Astrocyte (in vitro differentiated cells and primary cell): ENCODE results near the gene NDUFV1. TPM values are rescaled to one million over a fixed set of nuclear protein-coding genes. Genes with fewer than 3 reads are reported as not detected.

ENCODE experiments used
- DNase-seq: peaks from one replicate; pipeline ENCODE4 v3.0.0-alpha.2; 2010; ENCODE audit warnings: low read depth
- FAIRE-seq: peaks from 2 replicates; lab custom pipeline; 2011; peaks lifted over from hg19 to GRCh38; lab: Jason Lieb, UNC
- H2AFZ ChIP-seq: 2 replicates; pipeline ENCODE4 v1.6.0; 2012; ENCODE audit warnings: low read depth, low read length, inconsistent platforms
- H3K27ac ChIP-seq: 2 replicates; pipeline ENCODE4 v1.5.1; 2011; ENCODE audit warnings: low read depth, low read length, inconsistent platforms
- H3K27me3 ChIP-seq: 2 replicates; pipeline ENCODE4 v1.6.0; 2011; ENCODE audit warnings: low read length, inconsistent platforms; ENCODE audit not compliant: insufficient read depth
- H3K36me3 ChIP-seq: 2 replicates; pipeline ENCODE4 v1.5.1; 2011; ENCODE audit warnings: low read length, inconsistent platforms; ENCODE audit not compliant: insufficient read depth
- H3K4me1 ChIP-seq: 2 replicates; pipeline ENCODE4 v1.5.1; 2011; ENCODE audit warnings: low read length, inconsistent platforms; ENCODE audit not compliant: insufficient read depth
- H3K4me2 ChIP-seq: 2 replicates; pipeline ENCODE4 v1.6.0; 2012; ENCODE audit warnings: low read length, inconsistent platforms
- H3K4me3 ChIP-seq: 2 replicates; pipeline ENCODE4 v1.5.1; 2011; ENCODE audit warnings: low read depth, mild to moderate bottlenecking, low read length, inconsistent platforms; ENCODE audit not compliant: insufficient read depth
- H3K79me2 ChIP-seq: 2 replicates; pipeline ENCODE4 v1.6.0; 2012; ENCODE audit warnings: mild to moderate bottlenecking, low read length, inconsistent platforms; ENCODE audit not compliant: insufficient read depth
- H3K9ac ChIP-seq: 2 replicates; pipeline ENCODE4 v1.6.0; 2012; ENCODE audit warnings: mild to moderate bottlenecking, low read length, inconsistent platforms
- H3K9me3 ChIP-seq: 2 replicates; pipeline ENCODE4 v1.5.1; 2012; ENCODE audit warnings: low read depth, mild to moderate bottlenecking, low read length, inconsistent platforms; ENCODE audit not compliant: insufficient read depth
- H4K20me1 ChIP-seq: 2 replicates; pipeline ENCODE4 v1.6.0; 2012; ENCODE audit warnings: low read length, inconsistent platforms; ENCODE audit not compliant: insufficient read depth
- H3K27ac Mint-ChIP-seq: one replicate; pipeline ENCODE4 v1.8.0; 2021; ENCODE audit warnings: mild to moderate bottlenecking, mixed read lengths; ENCODE audit not compliant: unreplicated experiment
- H3K27me3 Mint-ChIP-seq: one replicate; pipeline ENCODE4 v1.8.0; 2021; ENCODE audit warnings: low read depth, mixed read lengths; ENCODE audit not compliant: unreplicated experiment
- H3K36me3 Mint-ChIP-seq: one replicate; pipeline ENCODE4 v1.8.0; 2021; ENCODE audit warnings: low read depth, mixed read lengths; ENCODE audit not compliant: unreplicated experiment
- H3K4me1 Mint-ChIP-seq: one replicate; pipeline ENCODE4 v1.8.0; 2021; ENCODE audit warnings: low read depth, mixed read lengths; ENCODE audit not compliant: unreplicated experiment
- H3K4me3 Mint-ChIP-seq: one replicate; pipeline ENCODE4 v1.8.0; 2021; ENCODE audit warnings: mild to moderate bottlenecking, moderate library complexity, mixed read lengths; ENCODE audit not compliant: unreplicated experiment
- H3K9me3 Mint-ChIP-seq: one replicate; pipeline ENCODE4 v1.8.0; 2021; ENCODE audit warnings: mild to moderate bottlenecking, mixed read lengths; ENCODE audit not compliant: unreplicated experiment
- EZH2 ChIP-seq: IDR thresholded peaks from 2 replicates; pipeline ENCODE4 v1.6.1; 2012; ENCODE audit warnings: mild to moderate bottlenecking, low read length, inconsistent platforms; ENCODE audit not compliant: insufficient read depth
- total RNA-seq: library from RNA; stranded (reverse); gene quantifications from 2 replicates; pipeline ENCODE4 v1.2.1, GENCODE V29; 2021
- TF ChIP-seq, protein P1 (sequence below): IDR thresholded peaks from 2 replicates; pipeline ENCODE4 v1.5.1; 2011; ENCODE audit warnings: low read depth, mild to moderate bottlenecking, inconsistent platforms, low read length, moderate library complexity; ENCODE audit not compliant: insufficient read depth

The NDUFV1 gene
- total RNA-seq, 1 donor from 2014 or later = 117 TPM

DNA sequence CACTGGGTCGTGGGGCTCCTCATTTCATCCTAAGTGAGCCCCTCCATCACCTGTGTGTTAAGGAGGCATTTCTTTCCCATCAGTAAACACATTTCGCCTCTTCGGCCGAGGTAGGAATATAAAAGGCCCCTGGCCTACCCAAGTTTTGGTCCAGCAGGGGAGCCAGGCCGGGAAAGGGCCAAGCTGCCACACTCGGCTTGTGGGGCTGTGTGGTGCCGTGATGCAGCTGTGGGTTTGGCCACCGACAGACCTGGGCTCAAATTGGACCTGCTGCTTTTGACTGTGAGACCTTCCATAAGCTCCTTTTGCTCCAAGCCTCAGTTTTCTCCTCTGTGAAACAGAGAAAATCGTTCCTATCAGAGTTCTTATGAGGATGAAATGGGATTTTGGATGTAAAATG lies 771 bp downstream of the NDUFV1 start:
- peak overlapping the region; percentile 95 for H2AFZ ChIP-seq
- FAIRE-seq = no peak

DNA sequence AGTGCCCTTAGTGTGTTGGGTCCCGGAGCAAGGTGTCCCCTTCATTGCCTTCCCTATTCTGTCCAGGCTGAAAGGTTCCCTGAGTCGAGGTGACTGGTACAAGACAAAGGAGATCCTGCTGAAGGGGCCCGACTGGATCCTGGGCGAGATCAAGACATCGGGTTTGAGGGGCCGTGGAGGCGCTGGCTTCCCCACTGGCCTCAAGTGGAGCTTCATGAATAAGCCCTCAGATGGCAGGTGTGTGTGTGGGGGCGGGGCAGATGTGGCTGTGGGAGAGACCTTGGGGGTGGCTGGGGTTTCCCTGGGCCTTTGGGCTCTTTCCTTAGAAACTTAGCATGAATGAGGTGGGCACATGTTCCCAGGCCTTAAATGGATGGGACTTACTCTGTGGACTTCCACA lies 1.8 kb downstream of the NDUFV1 start:
- no peak overlapping the region for H3K27ac Mint-ChIP-seq
- TF ChIP-seq EZH2 = no peak
- peak overlapping the region; percentile 97 for H3K4me3 Mint-ChIP-seq
- H3K79me2 ChIP-seq = peaks cover 17% of the 10 kb centered on the region
- peaks cover 7% of the 10 kb centered on the region for H3K4me1 ChIP-seq
- no peaks in the 10 kb centered on the region for H3K27me3 ChIP-seq
- no peaks in the 10 kb centered on the region for H3K9me3 Mint-ChIP-seq
- DNase-seq (no peak), FAIRE-seq (no peak)
- H3K36me3 ChIP-seq = peaks cover 6% of the 10 kb centered on the region
- no peak overlapping the region for H3K4me3 ChIP-seq
- H3K36me3 Mint-ChIP-seq = peaks cover 2% of the 10 kb centered on the region
- no peaks in the 10 kb centered on the region for H4K20me1 ChIP-seq
- H2AFZ ChIP-seq = no peak overlapping the region
- H3K4me2 ChIP-seq = no peak overlapping the region
- H3K4me1 Mint-ChIP-seq = peaks cover 4% of the 10 kb centered on the region
- H3K27ac ChIP-seq = no peak overlapping the region
- H3K9me3 ChIP-seq = no peaks in the 10 kb centered on the region
- H3K27me3 Mint-ChIP-seq = peaks cover 2% of the 10 kb centered on the region
- H3K9ac ChIP-seq = no peak overlapping the region

More for the DNA sequence above, 771 bp downstream of the NDUFV1 start:
- Histone ChIP-seq H3K4me2 (peak overlapping the region; percentile 98), H3K4me3 (peak overlapping the region; percentile 89), H3K4me1 (peaks cover 7% of the 10 kb centered on the region), H4K20me1 (no peaks in the 10 kb centered on the region), H3K36me3 (peaks cover 6% of the 10 kb centered on the region), H3K79me2 (peaks cover 17% of the 10 kb centered on the region), H3K27ac (peak overlapping the region; percentile 70), H3K27me3 (no peaks in the 10 kb centered on the region), H3K9ac (peak overlapping the region; percentile 96), H3K9me3 (no peaks in the 10 kb centered on the region)
- Mint-ChIP-seq H3K36me3 (peaks cover 2% of the 10 kb centered on the region), H3K4me3 (peak overlapping the region; percentile 97), H3K4me1 (peaks cover 4% of the 10 kb centered on the region), H3K27ac (peak overlapping the region; percentile 66), H3K9me3 (no peaks in the 10 kb centered on the region), H3K27me3 (peaks cover 2% of the 10 kb centered on the region)
- TF ChIP-seq, protein P1, sequence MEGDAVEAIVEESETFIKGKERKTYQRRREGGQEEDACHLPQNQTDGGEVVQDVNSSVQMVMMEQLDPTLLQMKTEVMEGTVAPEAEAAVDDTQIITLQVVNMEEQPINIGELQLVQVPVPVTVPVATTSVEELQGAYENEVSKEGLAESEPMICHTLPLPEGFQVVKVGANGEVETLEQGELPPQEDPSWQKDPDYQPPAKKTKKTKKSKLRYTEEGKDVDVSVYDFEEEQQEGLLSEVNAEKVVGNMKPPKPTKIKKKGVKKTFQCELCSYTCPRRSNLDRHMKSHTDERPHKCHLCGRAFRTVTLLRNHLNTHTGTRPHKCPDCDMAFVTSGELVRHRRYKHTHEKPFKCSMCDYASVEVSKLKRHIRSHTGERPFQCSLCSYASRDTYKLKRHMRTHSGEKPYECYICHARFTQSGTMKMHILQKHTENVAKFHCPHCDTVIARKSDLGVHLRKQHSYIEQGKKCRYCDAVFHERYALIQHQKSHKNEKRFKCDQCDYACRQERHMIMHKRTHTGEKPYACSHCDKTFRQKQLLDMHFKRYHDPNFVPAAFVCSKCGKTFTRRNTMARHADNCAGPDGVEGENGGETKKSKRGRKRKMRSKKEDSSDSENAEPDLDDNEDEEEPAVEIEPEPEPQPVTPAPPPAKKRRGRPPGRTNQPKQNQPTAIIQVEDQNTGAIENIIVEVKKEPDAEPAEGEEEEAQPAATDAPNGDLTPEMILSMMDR = no peak
- no peak for TF ChIP-seq EZH2
- no peak for DNase-seq

DNA sequence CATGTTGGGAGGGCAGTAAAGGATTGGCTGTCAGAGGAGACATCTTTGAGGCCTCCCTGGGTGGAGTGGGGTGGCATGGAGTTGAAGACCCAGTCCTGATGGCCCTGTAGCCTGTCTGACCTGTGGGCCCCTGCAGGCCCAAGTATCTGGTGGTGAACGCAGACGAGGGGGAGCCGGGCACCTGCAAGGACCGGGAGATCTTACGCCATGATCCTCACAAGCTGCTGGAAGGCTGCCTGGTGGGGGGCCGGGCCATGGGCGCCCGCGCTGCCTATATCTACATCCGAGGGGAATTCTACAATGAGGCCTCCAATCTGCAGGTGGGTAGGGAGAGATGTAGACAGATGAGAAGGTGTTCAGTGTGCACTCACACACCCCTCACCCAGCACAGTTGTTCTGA lies 2.6 kb downstream of the NDUFV1 start:
- no peak for FAIRE-seq
- peaks cover 6% of the 10 kb centered on the region for H3K36me3 ChIP-seq
- H3K4me1 ChIP-seq = peaks cover 11% of the 10 kb centered on the region
- H3K27me3 ChIP-seq = no peaks in the 10 kb centered on the region
- no peak overlapping the region for H3K4me2 ChIP-seq
- no peak overlapping the region for H2AFZ ChIP-seq
- H3K9ac ChIP-seq = no peak overlapping the region
- H3K4me3 Mint-ChIP-seq = no peak overlapping the region
- H3K27ac Mint-ChIP-seq = no peak overlapping the region
- no peaks in the 10 kb centered on the region for H3K9me3 ChIP-seq
- H3K27me3 Mint-ChIP-seq = no peaks in the 10 kb centered on the region
- no peaks in the 10 kb centered on the region for H3K9me3 Mint-ChIP-seq
- DNase-seq = no peak
- no peak overlapping the region for H3K27ac ChIP-seq
- TF ChIP-seq, protein P1 = no peak
- no peak for TF ChIP-seq EZH2
- peaks cover 2% of the 10 kb centered on the region for H3K36me3 Mint-ChIP-seq
- peaks cover 17% of the 10 kb centered on the region for H3K79me2 ChIP-seq
- H3K4me3 ChIP-seq = no peak overlapping the region
- H4K20me1 ChIP-seq = no peaks in the 10 kb centered on the region
- H3K4me1 Mint-ChIP-seq = peaks cover 4% of the 10 kb centered on the region
